Thoracic aorta endothelial cell (primary cell): ENCODE results near the gene INSYN1. TPM values are rescaled to one million over a fixed set of nuclear protein-coding genes. Genes with fewer than 3 reads are reported as not detected.

Experiments used
- total RNA-seq: library from RNA; depleted of rRNA; stranded (reverse); fragments of >200 nt; gene quantifications from 2 replicates; pipeline ENCODE4 v1.2.3, GENCODE V29; 2012

The INSYN1 gene
- total RNA-seq, result 0.13 and 0.14 TPM in 2 replicates

GRCh38 chr15:73753250-73754130, at the start of gene INSYN1:
Gene INSYN1, minus strand, starts transcription at chr15:73753351. Its CDS starts 2,221 bp downstream, at chr15:73751130.

Other genes starting within 250 kb of the INSYN1 start
- gene NPTN, start 120.0 kb downstream of the INSYN1 start, total RNA-seq, result 83.0 and 101 TPM in 2 replicates
- 58.8 and 60.9 TPM in 2 replicates for gene CD276, start 69.0 kb downstream of the INSYN1 start, total RNA-seq
- gene TBC1D21, start 120.2 kb upstream of the INSYN1 start, total RNA-seq, result not detected in 2 replicates
- gene LOXL1, start 173.1 kb upstream of the INSYN1 start, total RNA-seq, result 1.5 and 4.4 TPM in 2 replicates
- gene STOML1, start 238.9 kb upstream of the INSYN1 start, total RNA-seq, result 9.3 and 10.0 TPM in 2 replicates
- 54.9 and 65.4 TPM in 2 replicates for gene PML, start 241.4 kb upstream of the INSYN1 start, total RNA-seq